ENCODE data around the gene TBC1D9. TPM values are rescaled to one million over a fixed set of nuclear protein-coding genes. Genes with fewer than 3 reads are reported as not detected.

TBC1D9 gene
- total RNA-seq, 1 experiment from 2014 or later, result 21.7 TPM

- ATAC-seq (no peak), DNase-seq (ENCODE audit: low read depth, low spot score) (no peak)
- H3K27me3 ChIP-seq (ENCODE audit: control insufficient read depth, insufficient read depth, low read length), result no peaks in the 10 kb centered on the region
- ChIA-PET POLR2A (no interaction called here), CTCF (no interaction called here)
- in situ Hi-C loops (cut with HindIII; ENCODE audit: low pct_unique_long_range_greater_than_20kb, low sequenced_read_pairs), result no loop called here
- H3K9me3 ChIP-seq (ENCODE audit: control insufficient read depth, insufficient read depth, low read depth, low read length), result no peaks in the 10 kb centered on the region
- H3K36me3 ChIP-seq (ENCODE audit: control insufficient read depth, insufficient read depth, low read length), result no peaks in the 10 kb centered on the region
- intact Hi-C loops (cut with micrococcal nuclease; ENCODE audit: unreplicated experiment), result no loop called here
- H3K27ac ChIP-seq (ENCODE audit: low read length), result peak overlapping the region; percentile 48; the same call in 1 of the 2 replicates
- H3K4me1 ChIP-seq (ENCODE audit: control insufficient read depth, insufficient read depth, low read length), result peaks cover 34% of the 10 kb centered on the region
- BruUV-seq (replicated peaks), result no TSS peak
- TF ChIP-seq TCF7L2 (IDR thresholded peaks at IDR 0.05; ENCODE audit: low read depth, low read length) (no peak), REST (IDR thresholded peaks at IDR 0.05; ENCODE audit: insufficient read depth in 1 of 2, low read depth in 2 of 2, low read length in 1 of 2) (no peak), CTCF (IDR thresholded peaks at IDR 0.05) (no peak)
- no peak overlapping the region for H3K4me3 ChIP-seq (ENCODE audit: low read depth in 2 of 2, low read length in 2 of 2)
Observed at GRCh38 chr4:140717313-140717712, 38.9 kb downstream of the TBC1D9 start.

DNA sequence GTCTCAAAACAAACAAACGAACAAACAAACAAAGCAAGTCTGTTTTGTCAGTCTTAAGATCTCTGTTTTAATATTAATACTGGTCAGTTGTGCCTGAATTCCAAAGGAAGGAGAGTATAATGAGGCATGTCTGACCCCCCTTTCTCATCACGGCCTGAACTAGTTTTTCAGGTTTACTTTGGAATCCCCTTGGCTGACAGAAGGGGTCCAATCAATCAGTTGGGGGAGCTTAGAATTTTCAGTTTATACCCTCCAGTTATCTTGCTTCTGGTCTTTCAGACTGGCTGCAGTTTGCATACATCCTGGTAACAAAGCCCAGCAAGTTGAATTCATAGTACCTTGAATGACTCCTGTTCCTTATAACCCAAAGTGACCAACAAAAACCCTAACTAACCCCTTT is 41.1 kb downstream of the TBC1D9 start:
- Histone ChIP-seq H3K27me3 (ENCODE audit: control insufficient read depth, insufficient read depth, low read length) (no peaks in the 10 kb centered on the region), H3K4me3 (ENCODE audit: low read depth in 2 of 2, low read length in 2 of 2) (no peak overlapping the region), H3K9me3 (ENCODE audit: control insufficient read depth, insufficient read depth, low read depth, low read length) (no peaks in the 10 kb centered on the region), H3K36me3 (ENCODE audit: control insufficient read depth, insufficient read depth, low read length) (no peaks in the 10 kb centered on the region), H3K4me1 (ENCODE audit: control insufficient read depth, insufficient read depth, low read length) (peaks cover 21% of the 10 kb centered on the region), H3K27ac (ENCODE audit: low read length) (no peak overlapping the region)
- no TSS peak for BruUV-seq (replicated peaks)
- ATAC-seq (no peak), DNase-seq (ENCODE audit: low read depth, low spot score) (no peak)
- TF ChIP-seq SIN3A (IDR thresholded peaks at IDR 0.05; ENCODE audit: borderline replicate concordance, insufficient read depth, low read depth, low read length) (no peak), REST (IDR thresholded peaks at IDR 0.05; ENCODE audit: insufficient read depth in 1 of 2, low read depth in 2 of 2, low read length in 1 of 2) (no peak), POLR2AphosphoS5 (IDR thresholded peaks at IDR 0.05; ENCODE audit: low read depth, low read length) (no peak), TCF7L2 (IDR thresholded peaks at IDR 0.05; ENCODE audit: low read depth, low read length) (no peak), CTCF (IDR thresholded peaks at IDR 0.05) (no peak)
- POLR2A ChIA-PET, result no interaction called here
- CTCF ChIA-PET, result no interaction called here
- intact Hi-C loops (cut with micrococcal nuclease; ENCODE audit: unreplicated experiment) (no loop called here), in situ Hi-C loops (cut with HindIII; ENCODE audit: low pct_unique_long_range_greater_than_20kb, low sequenced_read_pairs) (no loop called here)
